Astrocyte of the cerebellum (primary cell): ENCODE data around the gene UBAP1L.
"Not testable (repeated sequence)": the region's sequence is repeated elsewhere in the genome, so short reads cannot be mapped to it uniquely, and the experiment has no call there.

Source experiments
- DNase-seq: peaks from one replicate; pipeline ENCODE4 v3.0.0-alpha.2; 2011; ENCODE audit warnings: low read depth
- H3K4me3 ChIP-seq: 2 replicates; pipeline ENCODE4 v1.5.1; 2011; ENCODE audit warnings: mild to moderate bottlenecking, low read depth, low read length, moderate library complexity
- in situ Hi-C: cut with HindIII; loops from 2 replicates; pipeline ENCODE4 v1.10.0; 2017; ENCODE audit warnings: low sequenced_read_pairs
- TF ChIP-seq, protein P1 (sequence below): IDR thresholded peaks from 2 replicates; pipeline ENCODE4 v1.5.1; 2012; ENCODE audit warnings: low read length, low read depth, moderate library complexity, mild to moderate bottlenecking; ENCODE audit errors: missing control alignments

Gene UBAP1L

DNA sequence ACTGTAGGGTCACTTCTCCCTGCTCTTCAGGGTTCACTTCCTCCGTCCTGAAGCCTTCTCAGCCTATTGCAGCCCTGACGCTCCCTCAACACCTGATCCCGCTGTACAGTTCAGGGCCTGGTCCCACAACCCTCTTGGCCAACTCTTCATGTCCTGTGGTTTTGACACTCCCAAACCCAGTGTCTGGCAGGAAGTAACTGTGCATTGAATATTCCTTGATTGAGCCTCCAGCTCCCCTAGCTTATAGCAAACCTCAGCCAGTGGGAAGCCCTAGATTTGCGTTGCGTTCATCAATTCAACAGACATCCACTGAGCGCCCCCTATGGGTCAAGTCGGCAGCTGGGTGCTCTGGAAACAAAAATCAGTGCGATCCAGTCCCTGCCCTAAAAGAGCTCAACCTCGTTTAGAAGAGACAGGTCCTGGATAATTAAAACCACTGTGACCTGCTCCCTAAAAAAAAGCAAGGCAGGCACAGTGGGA, 13.5 kb downstream of the UBAP1L start:
- DNase-seq: peak; percentile 51
- no peak overlapping the region for H3K4me3 ChIP-seq
- in situ Hi-C loops: loop anchor here (5.0 kb wide), 1 partner anchor 61 kb away; no protein-coding TSS in a partner anchor
- TF ChIP-seq, protein P1, sequence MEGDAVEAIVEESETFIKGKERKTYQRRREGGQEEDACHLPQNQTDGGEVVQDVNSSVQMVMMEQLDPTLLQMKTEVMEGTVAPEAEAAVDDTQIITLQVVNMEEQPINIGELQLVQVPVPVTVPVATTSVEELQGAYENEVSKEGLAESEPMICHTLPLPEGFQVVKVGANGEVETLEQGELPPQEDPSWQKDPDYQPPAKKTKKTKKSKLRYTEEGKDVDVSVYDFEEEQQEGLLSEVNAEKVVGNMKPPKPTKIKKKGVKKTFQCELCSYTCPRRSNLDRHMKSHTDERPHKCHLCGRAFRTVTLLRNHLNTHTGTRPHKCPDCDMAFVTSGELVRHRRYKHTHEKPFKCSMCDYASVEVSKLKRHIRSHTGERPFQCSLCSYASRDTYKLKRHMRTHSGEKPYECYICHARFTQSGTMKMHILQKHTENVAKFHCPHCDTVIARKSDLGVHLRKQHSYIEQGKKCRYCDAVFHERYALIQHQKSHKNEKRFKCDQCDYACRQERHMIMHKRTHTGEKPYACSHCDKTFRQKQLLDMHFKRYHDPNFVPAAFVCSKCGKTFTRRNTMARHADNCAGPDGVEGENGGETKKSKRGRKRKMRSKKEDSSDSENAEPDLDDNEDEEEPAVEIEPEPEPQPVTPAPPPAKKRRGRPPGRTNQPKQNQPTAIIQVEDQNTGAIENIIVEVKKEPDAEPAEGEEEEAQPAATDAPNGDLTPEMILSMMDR: peak; percentile 91

DNA sequence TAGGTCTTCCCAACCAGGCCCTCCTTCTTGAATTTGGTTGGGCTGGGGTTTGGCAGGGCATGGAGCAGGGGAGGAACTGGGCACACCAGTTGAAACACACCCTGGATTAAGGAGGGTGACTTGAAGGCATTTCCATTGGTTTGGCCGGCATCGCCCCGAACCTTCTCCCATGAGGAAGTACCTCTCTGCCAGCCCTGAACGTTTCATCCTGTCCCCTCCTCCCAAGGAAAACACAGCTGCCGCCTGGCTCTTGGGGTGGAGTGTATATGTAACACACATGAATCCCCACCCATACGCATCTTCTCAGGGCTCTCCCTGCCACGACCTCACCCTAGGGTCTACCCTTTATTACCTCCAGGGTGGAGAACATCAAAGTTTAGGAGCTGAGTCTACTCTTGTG, 14.6 kb downstream of the UBAP1L start:
- no peak for DNase-seq
- no peak overlapping the region for H3K4me3 ChIP-seq
- TF ChIP-seq, protein P1: no peak
- in situ Hi-C loops: loop anchor here (5.0 kb wide), 1 partner anchor 62 kb away; no protein-coding TSS in a partner anchor

DNA sequence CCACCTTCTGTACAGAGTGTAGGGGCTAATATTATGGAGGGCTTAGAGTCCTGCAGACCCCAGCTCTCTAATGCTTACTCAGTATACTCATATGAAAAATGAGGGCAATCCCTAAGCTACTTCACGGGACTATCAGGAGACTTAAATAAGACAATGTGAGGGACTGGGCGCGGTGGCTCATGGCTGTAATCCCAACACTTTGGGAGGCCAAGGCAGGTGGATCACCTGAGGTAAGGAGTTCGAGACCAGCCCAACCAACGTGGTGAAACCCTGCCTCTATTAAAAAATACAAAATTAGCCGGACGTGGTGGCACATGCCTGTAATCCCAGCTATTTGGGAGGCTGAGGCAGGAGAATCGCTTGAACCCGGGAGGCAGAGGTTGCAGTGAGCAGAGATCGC, 15.2 kb downstream of the UBAP1L start:
- DNase-seq, H3K4me3 ChIP-seq: not testable (repeated sequence)
- in situ Hi-C loops: loop anchor here (5.0 kb wide), 1 partner anchor 62 kb away; no protein-coding TSS in a partner anchor

DNA sequence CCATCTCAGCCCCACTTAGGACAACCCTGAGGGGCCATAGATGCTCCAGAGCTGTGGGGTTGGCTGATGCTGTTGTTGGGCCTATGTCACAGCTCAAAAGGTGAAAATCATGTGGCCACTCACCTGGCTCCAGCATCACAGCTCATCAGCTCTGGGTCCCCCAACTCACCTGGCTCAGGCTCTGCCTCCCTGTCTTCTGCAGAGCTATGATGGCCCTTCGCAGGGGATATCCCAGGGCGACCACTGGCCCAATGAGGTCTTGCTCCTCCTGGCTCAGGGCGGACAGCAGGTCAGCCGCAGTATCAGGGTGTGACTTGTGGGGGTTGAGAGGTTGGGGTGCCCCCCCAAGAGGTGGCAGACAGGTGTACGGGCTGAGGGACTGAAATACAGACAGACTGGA, 15.7 kb downstream of the UBAP1L start:
- DNase-seq: no peak
- H3K4me3 ChIP-seq: no peak overlapping the region
- TF ChIP-seq, protein P1: no peak
- in situ Hi-C loops: no loop called here

DNA sequence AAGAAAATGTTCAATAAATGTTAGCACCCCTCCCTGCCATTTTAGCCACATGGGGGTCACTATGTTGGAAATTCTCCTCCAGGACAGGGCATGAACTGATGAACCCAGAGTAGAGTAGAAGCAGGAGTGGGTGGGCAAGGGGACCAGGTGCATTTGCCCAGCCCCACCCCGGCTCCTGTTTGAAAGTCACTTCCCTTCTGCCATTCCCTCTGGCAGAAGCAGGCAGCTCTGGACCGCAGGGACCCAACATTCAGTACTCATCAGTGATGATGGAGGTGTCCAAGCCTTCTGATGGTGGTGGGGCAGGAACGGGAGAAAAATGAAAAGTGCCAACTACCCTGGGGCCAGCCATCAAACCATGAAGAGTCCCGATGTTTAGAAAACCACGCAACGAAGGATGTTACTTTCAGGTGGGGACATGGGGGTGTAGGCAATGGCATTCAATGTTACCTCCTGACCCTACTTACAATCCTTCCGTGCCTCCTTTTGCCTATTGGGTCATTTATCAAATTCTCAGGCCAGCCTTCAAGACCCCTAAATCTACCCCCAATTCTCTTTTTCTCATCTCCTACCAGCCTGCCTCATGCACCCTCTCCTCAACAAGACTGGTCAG, 17.2 kb downstream of the UBAP1L start:
- no peak for DNase-seq
- no peak overlapping the region for H3K4me3 ChIP-seq
- TF ChIP-seq, protein P1: no peak
- in situ Hi-C loops: no loop called here

DNA sequence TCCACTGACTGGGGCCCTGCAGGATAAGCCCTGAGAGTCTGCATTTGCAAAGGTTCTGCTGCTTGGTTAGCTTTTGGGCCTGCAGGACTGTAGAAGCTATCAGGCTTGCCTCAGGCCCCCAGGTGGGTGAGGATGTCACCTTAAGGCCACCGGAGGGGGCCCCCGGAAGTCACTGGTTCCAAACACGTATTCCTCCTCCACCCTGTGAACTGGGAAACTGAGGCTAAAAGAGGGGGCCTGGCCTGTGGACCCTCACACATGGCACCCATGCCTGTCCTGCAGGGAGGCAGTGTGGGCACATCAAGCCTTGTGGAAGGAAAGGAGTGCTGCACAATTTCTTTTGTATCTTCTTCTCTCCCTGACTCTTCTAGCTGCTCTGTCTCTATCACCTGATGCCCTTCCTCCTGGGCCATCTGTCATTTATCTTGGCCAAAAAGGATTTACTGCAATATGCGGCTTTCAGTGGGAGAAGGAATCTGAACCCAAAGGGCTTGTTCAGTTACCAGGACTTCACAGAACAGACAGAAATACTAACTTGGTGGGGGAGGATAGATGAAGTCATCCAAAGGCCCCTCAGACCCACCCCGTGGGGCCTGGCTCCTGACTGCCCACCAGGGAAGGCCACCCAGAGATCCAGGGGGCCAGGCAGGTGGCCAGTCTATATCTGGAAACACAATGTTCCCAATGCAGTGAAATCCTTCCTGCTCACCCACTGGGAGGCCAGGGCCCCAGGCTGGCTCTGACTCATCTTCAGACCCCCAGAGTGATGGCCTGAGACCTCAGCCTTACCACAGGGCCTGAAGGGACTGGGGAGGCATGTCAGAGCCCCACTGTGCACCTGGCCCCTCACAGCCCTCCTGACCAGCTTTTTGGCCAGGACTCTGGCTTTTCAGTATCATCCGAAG, 18.3 kb downstream of the UBAP1L start:
- no peak overlapping the region for H3K4me3 ChIP-seq
- DNase-seq: no peak
- in situ Hi-C loops: no loop called here
- TF ChIP-seq, protein P1: no peak

DNA sequence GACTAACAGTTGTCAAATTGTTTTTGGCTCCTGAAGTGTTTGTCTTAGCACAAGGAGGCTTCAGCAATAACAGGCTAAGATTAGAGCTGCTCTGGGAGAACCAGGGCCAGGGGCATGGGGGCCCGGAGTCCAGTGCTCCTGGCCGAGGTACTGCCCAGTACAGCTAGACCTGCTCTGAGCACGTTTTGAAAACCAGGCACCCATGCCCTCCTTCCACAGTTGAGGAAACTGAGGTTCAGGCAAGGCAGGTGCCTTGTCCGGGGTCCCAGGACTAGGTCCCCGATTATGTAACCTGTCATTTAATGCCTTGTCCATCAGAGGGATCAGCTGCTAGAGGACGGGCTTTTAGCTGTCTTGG, 19.3 kb downstream of the UBAP1L start:
- no peak for DNase-seq
- in situ Hi-C loops: no loop called here
- no peak overlapping the region for H3K4me3 ChIP-seq
- TF ChIP-seq, protein P1: no peak
